ENCODE results near the gene ID3.

The ID3 gene

DNA sequence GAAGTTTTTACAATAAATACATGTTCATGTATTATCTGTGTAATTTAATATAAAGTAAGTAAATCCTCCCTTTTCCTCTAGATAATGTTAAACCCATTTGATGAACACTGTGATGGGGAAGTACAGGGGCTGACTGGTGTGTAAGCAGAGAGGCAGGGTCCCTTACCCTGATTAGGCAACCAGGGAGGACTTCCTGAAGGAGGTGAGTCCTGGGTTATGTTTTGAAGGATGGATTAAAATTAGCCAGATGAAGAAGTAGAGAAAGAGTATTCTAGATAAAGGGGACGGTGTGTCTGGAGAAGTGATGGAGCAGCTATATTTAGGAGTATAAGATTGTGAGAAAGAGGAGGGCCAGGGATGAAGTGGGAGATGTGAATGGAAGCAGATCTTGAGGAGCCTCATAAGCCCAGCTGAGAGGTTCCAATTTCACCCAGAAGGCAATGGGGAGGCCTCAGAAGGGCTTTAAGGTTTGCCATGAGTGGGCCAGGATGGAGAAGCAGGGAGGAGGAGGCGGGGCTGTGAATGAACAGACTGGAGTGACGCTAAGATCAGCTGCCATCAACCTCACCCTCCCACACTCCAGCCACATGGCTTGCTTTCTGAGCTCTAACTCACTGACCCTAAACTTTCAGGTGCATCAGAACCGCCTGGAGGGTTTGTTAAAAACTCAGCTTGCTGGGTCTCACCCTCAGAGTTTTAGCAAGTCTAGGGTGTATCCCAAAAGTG is 30.9 kb upstream of the ID3 start:
- Histone ChIP-seq H3K36me3 (ENCODE audit: control insufficient read depth, low read length) (peaks cover 8% of the 10 kb centered on the region; the same call in 1 of the 2 replicates), H4K20me1 (ENCODE audit: control insufficient read depth, insufficient read depth, low read depth, low read length) (no peaks in the 10 kb centered on the region), H3K4me1 (ENCODE audit: control insufficient read depth, low read length) (peaks cover 74% of the 10 kb centered on the region), H3K27ac (ENCODE audit: low read depth, low read length) (peak overlapping the region; percentile 94), H3F3A (ENCODE audit: control insufficient read depth, insufficient read depth) (peaks cover 53% of the 10 kb centered on the region), H3K4me2 (ENCODE audit: low read length) (peak overlapping the region; percentile 77), H3K9me2 (replicated peaks; ENCODE audit: control insufficient read depth, low read length) (no peaks in the 10 kb centered on the region), H3K4me3 (ENCODE audit: low read length) (peak overlapping the region; percentile 61), H3K27me3 (ENCODE audit: control insufficient read depth, low read length) (no peaks in the 10 kb centered on the region), H3K9me3 (ENCODE audit: control insufficient read depth, insufficient read depth, low read length) (no peaks in the 10 kb centered on the region), H3K79me2 (ENCODE audit: control insufficient read depth, low read length) (no peaks in the 10 kb centered on the region)
- TF ChIP-seq CTCF (IDR thresholded peaks at IDR 0.05; ENCODE audit: low read depth, low read length, poor library complexity, severe bottlenecking) (no peak), EZH2phosphoT487 (IDR thresholded peaks at IDR 0.05; ENCODE audit: borderline replicate concordance, low read length) (no peak)

DNA sequence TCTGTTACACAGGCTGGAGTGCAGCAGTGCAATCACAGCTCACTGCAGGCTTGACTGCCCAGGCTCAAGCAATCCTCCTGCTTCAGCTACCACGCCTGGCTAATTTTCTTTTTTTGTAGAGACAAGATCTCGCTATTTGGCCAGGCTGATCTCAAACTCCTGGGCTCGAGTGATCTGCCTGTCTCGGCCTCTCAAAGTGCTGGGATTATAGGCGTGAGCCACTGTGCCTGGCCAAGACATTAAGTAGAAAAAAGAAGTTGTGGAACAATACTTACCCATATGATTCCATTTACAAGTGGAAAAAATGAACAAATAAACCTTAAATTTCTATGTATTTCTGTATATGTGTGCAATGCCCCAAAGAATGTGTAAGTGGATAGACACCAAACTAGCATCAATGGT is 30.3 kb upstream of the ID3 start:
- Histone ChIP-seq H3K27me3 (ENCODE audit: control insufficient read depth, low read length) (no peaks in the 10 kb centered on the region), H3K4me2 (ENCODE audit: low read length) (peak overlapping the region; percentile 77), H3K9me2 (replicated peaks; ENCODE audit: control insufficient read depth, low read length) (no peaks in the 10 kb centered on the region), H3K4me3 (ENCODE audit: low read length) (peak overlapping the region; percentile 61), H3K36me3 (ENCODE audit: control insufficient read depth, low read length) (peaks cover 7% of the 10 kb centered on the region; the same call in 1 of the 2 replicates), H3F3A (ENCODE audit: control insufficient read depth, insufficient read depth) (peaks cover 51% of the 10 kb centered on the region), H3K9me3 (ENCODE audit: control insufficient read depth, insufficient read depth, low read length) (no peaks in the 10 kb centered on the region), H4K20me1 (ENCODE audit: control insufficient read depth, insufficient read depth, low read depth, low read length) (no peaks in the 10 kb centered on the region), H3K27ac (ENCODE audit: low read depth, low read length) (peak overlapping the region; percentile 94), H3K79me2 (ENCODE audit: control insufficient read depth, low read length) (no peaks in the 10 kb centered on the region), H3K4me1 (ENCODE audit: control insufficient read depth, low read length) (peaks cover 68% of the 10 kb centered on the region)
- no peak for TF ChIP-seq EZH2phosphoT487 (IDR thresholded peaks at IDR 0.05; ENCODE audit: borderline replicate concordance, low read length)
- TF ChIP-seq CTCF (IDR thresholded peaks at IDR 0.05; ENCODE audit: low read depth, low read length, poor library complexity, severe bottlenecking) = no peak

GRCh38 chr1:23588749-23589548 is 29.6 kb upstream of the ID3 start:
- TF ChIP-seq EZH2phosphoT487 (IDR thresholded peaks at IDR 0.05; ENCODE audit: borderline replicate concordance, low read length) = no peak
- no peak for TF ChIP-seq CTCF (IDR thresholded peaks at IDR 0.05; ENCODE audit: low read depth, low read length, poor library complexity, severe bottlenecking)

More at GRCh38 chr1:23588749-23589548, 29.6 kb upstream of the ID3 start:
- 0 out of 2 replicates have a peak, but pooled peaks cover 2% of the 10 kb centered on the region for H3K36me3 ChIP-seq (ENCODE audit: control insufficient read depth, low read length)
- no peaks in the 10 kb centered on the region for H3K79me2 ChIP-seq (ENCODE audit: control insufficient read depth, low read length)
- peaks cover 62% of the 10 kb centered on the region for H3K4me1 ChIP-seq (ENCODE audit: control insufficient read depth, low read length)
- H3F3A ChIP-seq (ENCODE audit: control insufficient read depth, insufficient read depth) = peaks cover 47% of the 10 kb centered on the region
- peak overlapping the region; percentile 61 for H3K4me3 ChIP-seq (ENCODE audit: low read length)
- no peaks in the 10 kb centered on the region for H4K20me1 ChIP-seq (ENCODE audit: control insufficient read depth, insufficient read depth, low read depth, low read length)
- H3K4me2 ChIP-seq (ENCODE audit: low read length) = peak overlapping the region; percentile 77
- no peaks in the 10 kb centered on the region for H3K9me2 ChIP-seq (replicated peaks; ENCODE audit: control insufficient read depth, low read length)
- no peaks in the 10 kb centered on the region for H3K27me3 ChIP-seq (ENCODE audit: control insufficient read depth, low read length)
- no peaks in the 10 kb centered on the region for H3K9me3 ChIP-seq (ENCODE audit: control insufficient read depth, insufficient read depth, low read length)
- H3K27ac ChIP-seq (ENCODE audit: low read depth, low read length) = peak overlapping the region; percentile 94
